ENCODE data around the gene RPRD1A. TPM values are rescaled to one million over a fixed set of nuclear protein-coding genes. Genes with fewer than 3 reads are reported as not detected.

Gene RPRD1A
- total and polyA plus RNA-seq, 9 of the 15 experiments (the other 6 are each of a cell fraction or from before 2014, with no cell fraction given): 30.2 to 142 (median 66.0) TPM

DNA sequence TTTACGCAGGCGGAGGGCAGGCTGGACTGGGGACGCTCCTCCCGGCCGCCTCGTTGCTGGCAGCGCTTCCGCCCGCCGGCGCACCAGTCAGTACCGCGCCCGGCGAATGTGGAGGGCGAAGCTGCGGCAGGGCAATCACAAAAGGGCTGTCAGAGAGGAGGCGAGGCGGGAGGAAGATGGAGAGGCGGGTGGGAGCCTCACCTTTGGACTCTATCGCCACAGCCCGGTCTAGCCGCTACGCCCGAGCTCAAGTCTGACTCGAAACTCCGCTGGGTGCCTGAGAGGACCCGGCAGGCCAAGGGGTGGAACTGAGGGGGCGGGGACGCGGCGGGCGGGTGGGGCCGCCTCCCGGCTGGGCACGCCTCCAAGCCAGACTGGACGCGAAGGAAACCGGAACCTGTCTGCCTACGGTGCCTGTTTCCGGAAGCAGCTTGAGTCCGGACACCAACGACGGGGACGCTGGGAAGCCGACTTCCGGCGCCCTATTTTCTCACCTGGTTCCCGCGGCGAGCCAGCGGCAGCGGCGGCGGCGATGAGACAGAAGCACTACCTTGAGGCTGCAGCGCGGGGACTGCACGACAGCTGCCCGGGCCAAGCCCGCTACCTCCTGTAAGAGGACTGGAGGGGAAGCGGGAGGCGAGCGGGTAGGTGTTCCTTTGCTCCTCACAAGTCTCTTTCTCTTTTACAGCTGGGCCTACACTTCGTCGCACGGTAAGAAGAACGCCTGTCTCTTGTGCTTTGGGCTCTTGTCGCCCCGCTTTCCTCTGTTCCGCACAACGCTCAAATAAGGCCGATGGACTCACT, 95.0 kb downstream of the RPRD1A start, which contains the start of gene RMP24 (continued):
- TF ChIP-seq ZC3H11A (IDR thresholded peaks at IDR 0.05; ENCODE audit: low read depth, low read length) (peak; percentile 97), PHB (CRISPR knock-in tag; IDR thresholded peaks at IDR 0.05) (no peak), ZNF324 (CRISPR knock-in tag; IDR thresholded peaks at IDR 0.05) (no peak), CHCHD3 (CRISPR knock-in tag; IDR thresholded peaks at IDR 0.05) (no peak), NFYB (IDR thresholded peaks at IDR 0.05; ENCODE audit: extremely low read depth, insufficient read length) (no peak), HEY1 (CRISPR knock-in tag; IDR thresholded peaks at IDR 0.05; ENCODE audit: borderline replicate concordance) (no peak)
- TF ChIP-seq, protein P1, sequence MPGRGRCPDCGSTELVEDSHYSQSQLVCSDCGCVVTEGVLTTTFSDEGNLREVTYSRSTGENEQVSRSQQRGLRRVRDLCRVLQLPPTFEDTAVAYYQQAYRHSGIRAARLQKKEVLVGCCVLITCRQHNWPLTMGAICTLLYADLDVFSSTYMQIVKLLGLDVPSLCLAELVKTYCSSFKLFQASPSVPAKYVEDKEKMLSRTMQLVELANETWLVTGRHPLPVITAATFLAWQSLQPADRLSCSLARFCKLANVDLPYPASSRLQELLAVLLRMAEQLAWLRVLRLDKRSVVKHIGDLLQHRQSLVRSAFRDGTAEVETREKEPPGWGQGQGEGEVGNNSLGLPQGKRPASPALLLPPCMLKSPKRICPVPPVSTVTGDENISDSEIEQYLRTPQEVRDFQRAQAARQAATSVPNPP (IDR thresholded peaks at IDR 0.05; ENCODE audit: borderline replicate concordance, insufficient read depth, insufficient read length): no peak
- TF ChIP-seq, protein P2, sequence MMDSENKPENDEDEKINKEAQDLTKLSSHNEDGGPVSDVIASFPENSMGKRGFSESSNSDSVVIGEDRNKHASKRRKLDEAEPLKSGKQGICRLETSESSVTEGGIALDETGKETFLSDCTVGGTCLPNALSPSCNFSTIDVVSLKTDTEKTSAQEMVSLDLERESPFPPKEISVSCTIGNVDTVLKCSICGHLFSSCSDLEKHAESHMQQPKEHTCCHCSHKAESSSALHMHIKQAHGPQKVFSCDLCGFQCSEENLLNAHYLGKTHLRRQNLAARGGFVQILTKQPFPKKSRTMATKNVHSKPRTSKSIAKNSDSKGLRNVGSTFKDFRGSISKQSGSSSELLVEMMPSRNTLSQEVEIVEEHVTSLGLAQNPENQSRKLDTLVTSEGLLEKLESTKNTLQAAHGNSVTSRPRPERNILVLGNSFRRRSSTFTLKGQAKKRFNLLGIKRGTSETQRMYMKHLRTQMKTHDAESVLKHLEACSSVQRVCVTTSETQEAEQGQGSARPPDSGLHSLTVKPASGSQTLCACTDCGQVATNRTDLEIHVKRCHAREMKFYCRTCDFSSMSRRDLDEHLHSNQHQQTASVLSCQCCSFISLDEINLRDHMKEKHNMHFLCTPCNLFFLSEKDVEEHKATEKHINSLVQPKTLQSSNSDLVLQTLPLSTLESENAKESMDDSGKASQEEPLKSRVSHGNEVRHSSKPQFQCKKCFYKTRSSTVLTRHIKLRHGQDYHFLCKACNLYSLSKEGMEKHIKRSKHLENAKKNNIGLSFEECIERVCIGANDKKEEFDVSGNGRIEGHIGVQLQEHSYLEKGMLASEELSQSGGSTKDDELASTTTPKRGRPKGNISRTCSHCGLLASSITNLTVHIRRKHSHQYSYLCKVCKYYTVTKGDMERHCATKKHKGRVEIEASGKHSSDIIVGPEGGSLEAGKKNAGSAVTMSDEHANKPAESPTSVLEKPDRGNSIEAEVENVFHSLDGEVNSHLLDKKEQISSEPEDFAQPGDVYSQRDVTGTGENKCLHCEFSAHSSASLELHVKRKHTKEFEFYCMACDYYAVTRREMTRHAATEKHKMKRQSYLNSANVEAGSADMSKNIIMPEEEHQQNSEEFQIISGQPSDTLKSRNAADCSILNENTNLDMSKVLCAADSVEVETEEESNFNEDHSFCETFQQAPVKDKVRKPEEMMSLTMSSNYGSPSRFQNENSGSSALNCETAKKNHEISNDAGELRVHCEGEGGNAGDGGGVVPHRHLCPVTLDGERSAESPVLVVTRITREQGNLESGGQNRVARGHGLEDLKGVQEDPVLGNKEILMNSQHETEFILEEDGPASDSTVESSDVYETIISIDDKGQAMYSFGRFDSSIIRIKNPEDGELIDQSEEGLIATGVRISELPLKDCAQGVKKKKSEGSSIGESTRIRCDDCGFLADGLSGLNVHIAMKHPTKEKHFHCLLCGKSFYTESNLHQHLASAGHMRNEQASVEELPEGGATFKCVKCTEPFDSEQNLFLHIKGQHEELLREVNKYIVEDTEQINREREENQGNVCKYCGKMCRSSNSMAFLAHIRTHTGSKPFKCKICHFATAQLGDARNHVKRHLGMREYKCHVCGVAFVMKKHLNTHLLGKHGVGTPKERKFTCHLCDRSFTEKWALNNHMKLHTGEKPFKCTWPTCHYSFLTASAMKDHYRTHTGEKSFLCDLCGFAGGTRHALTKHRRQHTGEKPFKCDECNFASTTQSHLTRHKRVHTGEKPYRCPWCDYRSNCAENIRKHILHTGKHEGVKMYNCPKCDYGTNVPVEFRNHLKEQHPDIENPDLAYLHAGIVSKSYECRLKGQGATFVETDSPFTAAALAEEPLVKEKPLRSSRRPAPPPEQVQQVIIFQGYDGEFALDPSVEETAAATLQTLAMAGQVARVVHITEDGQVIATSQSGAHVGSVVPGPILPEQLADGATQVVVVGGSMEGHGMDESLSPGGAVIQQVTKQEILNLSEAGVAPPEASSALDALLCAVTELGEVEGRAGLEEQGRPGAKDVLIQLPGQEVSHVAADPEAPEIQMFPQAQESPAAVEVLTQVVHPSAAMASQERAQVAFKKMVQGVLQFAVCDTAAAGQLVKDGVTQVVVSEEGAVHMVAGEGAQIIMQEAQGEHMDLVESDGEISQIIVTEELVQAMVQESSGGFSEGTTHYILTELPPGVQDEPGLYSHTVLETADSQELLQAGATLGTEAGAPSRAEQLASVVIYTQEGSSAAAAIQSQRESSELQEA (IDR thresholded peaks at IDR 0.05; ENCODE audit: low read depth): no peak
- TF ChIP-seq, protein P3, sequence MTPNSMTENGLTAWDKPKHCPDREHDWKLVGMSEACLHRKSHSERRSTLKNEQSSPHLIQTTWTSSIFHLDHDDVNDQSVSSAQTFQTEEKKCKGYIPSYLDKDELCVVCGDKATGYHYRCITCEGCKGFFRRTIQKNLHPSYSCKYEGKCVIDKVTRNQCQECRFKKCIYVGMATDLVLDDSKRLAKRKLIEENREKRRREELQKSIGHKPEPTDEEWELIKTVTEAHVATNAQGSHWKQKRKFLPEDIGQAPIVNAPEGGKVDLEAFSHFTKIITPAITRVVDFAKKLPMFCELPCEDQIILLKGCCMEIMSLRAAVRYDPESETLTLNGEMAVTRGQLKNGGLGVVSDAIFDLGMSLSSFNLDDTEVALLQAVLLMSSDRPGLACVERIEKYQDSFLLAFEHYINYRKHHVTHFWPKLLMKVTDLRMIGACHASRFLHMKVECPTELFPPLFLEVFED (CRISPR knock-in tag; conservative IDR thresholded peaks at IDR 0.05): no peak
- TF ChIP-seq, protein P4, sequence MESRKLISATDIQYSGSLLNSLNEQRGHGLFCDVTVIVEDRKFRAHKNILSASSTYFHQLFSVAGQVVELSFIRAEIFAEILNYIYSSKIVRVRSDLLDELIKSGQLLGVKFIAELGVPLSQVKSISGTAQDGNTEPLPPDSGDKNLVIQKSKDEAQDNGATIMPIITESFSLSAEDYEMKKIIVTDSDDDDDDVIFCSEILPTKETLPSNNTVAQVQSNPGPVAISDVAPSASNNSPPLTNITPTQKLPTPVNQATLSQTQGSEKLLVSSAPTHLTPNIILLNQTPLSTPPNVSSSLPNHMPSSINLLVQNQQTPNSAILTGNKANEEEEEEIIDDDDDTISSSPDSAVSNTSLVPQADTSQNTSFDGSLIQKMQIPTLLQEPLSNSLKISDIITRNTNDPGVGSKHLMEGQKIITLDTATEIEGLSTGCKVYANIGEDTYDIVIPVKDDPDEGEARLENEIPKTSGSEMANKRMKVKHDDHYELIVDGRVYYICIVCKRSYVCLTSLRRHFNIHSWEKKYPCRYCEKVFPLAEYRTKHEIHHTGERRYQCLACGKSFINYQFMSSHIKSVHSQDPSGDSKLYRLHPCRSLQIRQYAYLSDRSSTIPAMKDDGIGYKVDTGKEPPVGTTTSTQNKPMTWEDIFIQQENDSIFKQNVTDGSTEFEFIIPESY (CRISPR knock-in tag; IDR thresholded peaks at IDR 0.05): 0 out of 2 replicates have a peak, but pooled peaks have one; percentile 0
